Measurements from ENCODE around the gene ZBTB16.

The ZBTB16 gene

GRCh38 chr11:114221037-114221436 lies 161.5 kb downstream of the ZBTB16 start:
- FAIRE-seq (no peak), DNase-seq (ENCODE audit: insufficient read length, low spot score) (no peak)

GRCh38 chr11:114225661-114226060 lies 166.2 kb downstream of the ZBTB16 start:
- no peak for FAIRE-seq
- no peak for DNase-seq (ENCODE audit: insufficient read length, low spot score)

- no peak for DNase-seq (ENCODE audit: insufficient read length, low spot score)
- FAIRE-seq, result no peak
Observed at GRCh38 chr11:114226356-114226755, 166.8 kb downstream of the ZBTB16 start.

GRCh38 chr11:114228435-114229411 lies 169.2 kb downstream of the ZBTB16 start:
- DNase-seq (ENCODE audit: insufficient read length, low spot score) (no peak), FAIRE-seq (no peak)

GRCh38 chr11:114230031-114230704 lies 170.7 kb downstream of the ZBTB16 start:
- DNase-seq (ENCODE audit: insufficient read length, low spot score) (no peak), FAIRE-seq (no peak)

- no peak for FAIRE-seq
Observed at GRCh38 chr11:114232400-114233059, 173.0 kb downstream of the ZBTB16 start.

GRCh38 chr11:114233755-114234154 lies 174.2 kb downstream of the ZBTB16 start:
- no peak for DNase-seq (ENCODE audit: insufficient read length, low spot score)

More at GRCh38 chr11:114232400-114233059, 173.0 kb downstream of the ZBTB16 start:
- DNase-seq (ENCODE audit: insufficient read length, low spot score), result no peak

GRCh38 chr11:114236829-114237228 lies 177.3 kb downstream of the ZBTB16 start:
- FAIRE-seq, result no peak
- no peak for DNase-seq (ENCODE audit: insufficient read length, low spot score)

More at GRCh38 chr11:114233755-114234154, 174.2 kb downstream of the ZBTB16 start:
- no peak for FAIRE-seq

GRCh38 chr11:114237321-114238280 lies 178.1 kb downstream of the ZBTB16 start:
- DNase-seq (ENCODE audit: insufficient read length, low spot score) (no peak), FAIRE-seq (no peak)

GRCh38 chr11:114239753-114240161 lies 180.2 kb downstream of the ZBTB16 start:
- no peak for DNase-seq (ENCODE audit: insufficient read length, low spot score)
- no peak for FAIRE-seq

GRCh38 chr11:114242032-114242431 lies 182.5 kb downstream of the ZBTB16 start:
- DNase-seq (ENCODE audit: insufficient read length, low spot score) (no peak), FAIRE-seq (no peak)

- no peak for FAIRE-seq
- no peak for DNase-seq (ENCODE audit: insufficient read length, low spot score)
Observed at GRCh38 chr11:114243461-114244372, 184.2 kb downstream of the ZBTB16 start.

- FAIRE-seq (no peak), DNase-seq (ENCODE audit: insufficient read length, low spot score) (no peak)
Observed at GRCh38 chr11:114244726-114245394, 185.3 kb downstream of the ZBTB16 start.

- DNase-seq (ENCODE audit: insufficient read length, low spot score) (no peak), FAIRE-seq (no peak)
Observed at GRCh38 chr11:114246321-114247069, 187.0 kb downstream of the ZBTB16 start.

GRCh38 chr11:114247070-114247789 lies 187.7 kb downstream of the ZBTB16 start:
- FAIRE-seq, result no peak
- DNase-seq (ENCODE audit: insufficient read length, low spot score), result no peak

GRCh38 chr11:114250180-114250579 lies 190.7 kb downstream of the ZBTB16 start:
- FAIRE-seq (no peak), DNase-seq (ENCODE audit: insufficient read length, low spot score) (no peak)
